Thymus (tissue), 11 donors: ENCODE results near the gene TP53I3. TPM values are rescaled to one million over a fixed set of nuclear protein-coding genes. Genes with fewer than 3 reads are reported as not detected.
"Not testable (repeated sequence)": the region's sequence is repeated elsewhere in the genome, so short reads cannot be mapped to it uniquely, and the experiment has no call there.

ENCODE experiments used
- DNase-seq, 9 donors: peaks; one replicate each; pipeline ENCODE4 v3.0.0-alpha.2; 2013; ENCODE audit warnings: low spot score in 9 of 9, low read depth in 6 of 9, missing footprints in 1 of 9
- H3K27ac ChIP-seq, 2 donors: one replicate each; pipeline ENCODE4 v1.5.1; 2013; ENCODE audit warnings: control low read depth in 1 of 2, low read depth in 1 of 2, low read length in 1 of 2, mild to moderate bottlenecking in 1 of 2, moderate library complexity in 1 of 2
- H3K27me3 ChIP-seq, 2 donors: one replicate each; pipeline ENCODE4 v1.5.1; 2013; ENCODE audit warnings: low read length in 1 of 2; ENCODE audit not compliant: control insufficient read depth in 2 of 2, insufficient read depth in 1 of 2
- H3K36me3 ChIP-seq, 2 donors: one replicate each; pipeline ENCODE4 v1.5.1; 2013; ENCODE audit warnings: low read length in 1 of 2, mild to moderate bottlenecking in 1 of 2, moderate library complexity in 1 of 2; ENCODE audit not compliant: control insufficient read depth in 2 of 2, insufficient read depth in 2 of 2
- H3K4me1 ChIP-seq, 2 donors: one replicate each; pipeline ENCODE4 v1.5.1; 2013; ENCODE audit warnings: low read length in 2 of 2; ENCODE audit not compliant: control insufficient read depth in 2 of 2, insufficient read depth in 2 of 2
- H3K4me3 ChIP-seq, 2 donors: one replicate each; pipeline ENCODE4 v1.5.1; 2013; ENCODE audit warnings: low read length in 2 of 2, control low read depth in 1 of 2, mild to moderate bottlenecking in 1 of 2
- H3K9me3 ChIP-seq, 2 donors: one replicate each; pipeline ENCODE4 v1.5.1; 2013; ENCODE audit warnings: low read length in 1 of 2, mild to moderate bottlenecking in 1 of 2; ENCODE audit not compliant: control insufficient read depth in 2 of 2, insufficient read depth in 1 of 2
- WGBS: extraction: QIAGEN DNeasy Blood & Tissue Kit; methylation state at CpG from one replicate; pipeline ENCODE4 v1.1.7; 2013; 5-methylcytosine and 5-hydroxymethylcytosine counted together
- polyA plus RNA-seq: library from polyadenylated mRNA; stranded (reverse); fragments of 200-250 nt; gene quantifications from one replicate; pipeline ENCODE4 v1.2.3, GENCODE V29; 2013
- total RNA-seq: library from RNA; stranded (reverse); fragments of 120-200 nt; gene quantifications from one replicate; pipeline ENCODE4 v1.2.4, GENCODE V29; 2013
- donor health status: healthy.

TP53I3 gene
- total and polyA plus RNA-seq, 2 donors, result 30.0 to 31.3 TPM

DNA sequence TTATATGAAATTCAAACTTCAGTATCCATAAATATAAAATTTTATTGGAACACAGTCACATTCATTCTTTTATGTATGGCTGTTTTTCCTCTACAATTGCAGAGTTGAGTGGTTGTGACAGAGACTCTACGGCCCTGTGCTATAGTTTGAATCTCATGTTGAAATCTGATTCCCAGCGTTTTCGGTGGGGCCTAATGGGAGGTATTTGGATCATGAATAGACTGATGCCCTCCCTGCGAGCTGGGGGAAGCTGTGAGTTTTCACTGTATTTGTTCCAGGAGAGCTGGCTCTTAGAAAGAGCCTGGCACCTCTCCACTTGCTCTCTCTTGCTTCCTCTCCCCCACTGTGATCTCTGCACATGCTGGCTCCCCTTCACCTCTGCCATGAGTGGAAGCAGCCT lies 36.8 kb upstream of the TP53I3 start:
- DNase-seq, result no peak
- Histone ChIP-seq H3K9me3 (no peaks in the 10 kb centered on the region), H3K27ac (no peak overlapping the region), H3K4me3 (no peak overlapping the region), H3K36me3 (no peaks in the 10 kb centered on the region), H3K27me3 (peaks cover 0 to 4% of the 10 kb centered on the region in 2 donors), H3K4me1 (peaks cover 4 to 10% of the 10 kb centered on the region in 2 donors)
- 91% methylated on average over 4 of the region's 4 CpGs for WGBS

DNA sequence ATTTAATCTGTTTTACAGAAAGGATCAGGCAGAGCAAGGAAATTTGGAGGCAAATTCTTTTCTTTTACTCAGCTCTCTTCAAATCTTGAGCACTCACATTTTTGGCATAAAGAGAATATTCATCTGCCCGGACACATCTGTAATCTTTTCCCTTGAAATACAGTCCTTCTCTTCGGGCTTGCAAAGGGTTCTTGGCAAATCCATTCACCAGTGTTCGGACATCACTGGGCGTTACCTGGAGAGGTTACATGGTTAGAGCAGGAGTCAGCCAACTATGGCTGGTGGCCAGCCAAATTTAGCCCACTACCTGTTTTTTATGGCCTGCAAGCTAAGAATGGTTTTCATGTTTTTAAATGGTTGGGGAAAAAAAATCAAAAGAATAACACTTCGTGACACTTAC lies 36.4 kb upstream of the TP53I3 start:
- H3K4me1 ChIP-seq, result peaks cover 4 to 10% of the 10 kb centered on the region in 2 donors
- 94% methylated on average over 5 of the region's 5 CpGs for WGBS
- peaks cover 0 to 4% of the 10 kb centered on the region in 2 donors for H3K27me3 ChIP-seq
- H3K4me3 ChIP-seq, result no peak overlapping the region
- no peak for DNase-seq
- no peaks in the 10 kb centered on the region for H3K36me3 ChIP-seq
- no peaks in the 10 kb centered on the region for H3K9me3 ChIP-seq
- no peak overlapping the region for H3K27ac ChIP-seq

DNA sequence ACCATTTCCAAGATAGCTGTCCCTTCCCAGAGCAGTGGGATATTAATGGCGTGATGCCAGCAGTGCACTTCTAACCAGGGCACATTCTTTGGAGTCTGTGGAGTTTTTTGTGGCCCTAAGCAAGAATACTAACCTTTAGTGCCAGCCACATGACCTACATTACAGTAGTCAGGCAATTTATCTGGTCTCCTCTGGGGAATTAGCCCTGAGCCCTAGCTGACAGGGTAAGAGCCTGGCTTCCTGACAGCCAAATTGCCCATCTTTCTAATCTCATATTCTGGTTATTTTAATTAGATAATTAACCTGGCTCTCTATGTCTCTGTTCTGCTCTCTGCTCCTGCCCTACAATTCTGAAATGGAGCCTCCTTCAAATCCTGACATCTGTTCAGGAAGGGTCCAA lies 33.3 kb upstream of the TP53I3 start:
- no peak for DNase-seq
- Histone ChIP-seq H3K36me3 (no peaks in the 10 kb centered on the region), H3K4me1 (peaks cover 0 to 2% of the 10 kb centered on the region in 2 donors), H3K4me3 (no peak overlapping the region), H3K27ac (no peak overlapping the region), H3K27me3 (peaks cover 0 to 1% of the 10 kb centered on the region in 2 donors), H3K9me3 (no peaks in the 10 kb centered on the region)
- 98% methylated on average over 1 of the region's 1 CpG for WGBS

DNA sequence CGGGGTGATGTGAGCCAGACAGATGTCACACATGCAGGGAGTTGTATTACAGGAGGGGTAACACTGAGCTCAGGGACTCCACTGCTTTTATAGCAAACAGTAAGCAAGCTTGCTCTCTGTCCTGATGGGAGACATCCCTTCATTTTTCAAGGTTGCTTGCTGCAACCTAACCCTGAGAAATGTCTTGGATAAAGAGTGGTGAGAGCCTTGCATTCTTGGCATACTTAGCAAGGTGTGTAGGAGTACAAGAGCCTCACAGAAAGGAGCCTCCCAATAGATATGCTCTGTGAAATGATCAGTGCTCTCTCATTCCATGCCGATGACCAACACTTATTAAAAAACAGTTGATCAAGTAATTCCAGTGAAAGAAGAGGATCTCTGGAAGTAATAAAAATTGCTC lies 30.4 kb upstream of the TP53I3 start:
- Histone ChIP-seq H3K27me3 (no peaks in the 10 kb centered on the region), H3K9me3 (no peaks in the 10 kb centered on the region), H3K4me3 (no peak overlapping the region), H3K36me3 (no peaks in the 10 kb centered on the region), H3K27ac (no peak overlapping the region), H3K4me1 (no peaks in the 10 kb centered on the region)
- DNase-seq, result no peak
- 49% methylated on average over 2 of the region's 2 CpGs for WGBS

DNA sequence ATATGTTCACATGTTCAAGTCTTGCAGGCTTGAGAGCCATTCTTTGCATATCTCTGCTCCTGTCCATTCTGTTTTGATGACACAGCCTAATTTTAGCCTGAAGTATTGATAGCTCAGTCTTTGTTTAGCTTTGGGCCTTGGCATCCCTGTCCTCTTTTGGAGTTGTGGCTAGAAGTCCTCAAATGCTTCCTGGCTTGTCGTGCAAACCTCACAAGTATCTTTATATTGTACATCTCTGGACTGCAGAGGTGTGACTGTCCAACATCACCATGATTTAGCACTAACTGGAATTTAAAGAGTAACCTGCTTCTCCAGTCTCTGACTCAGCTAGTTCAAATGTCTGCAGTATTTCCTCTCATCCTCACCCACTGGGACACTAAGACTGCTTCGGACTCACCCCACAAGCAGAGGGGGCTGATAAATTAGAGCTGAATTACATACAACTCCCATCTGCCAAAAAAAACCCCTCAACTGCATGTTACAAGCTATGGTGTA lies 26.8 kb upstream of the TP53I3 start:
- Histone ChIP-seq H3K27me3 (no peaks in the 10 kb centered on the region), H3K36me3 (no peaks in the 10 kb centered on the region), H3K4me3 (no peak overlapping the region), H3K27ac (no peak overlapping the region), H3K4me1 (no peaks in the 10 kb centered on the region), H3K9me3 (peaks cover 0 to under 1% of the 10 kb centered on the region in 2 donors)
- WGBS, result 87% methylated on average over 2 of the region's 2 CpGs
- DNase-seq, result no peak

DNA sequence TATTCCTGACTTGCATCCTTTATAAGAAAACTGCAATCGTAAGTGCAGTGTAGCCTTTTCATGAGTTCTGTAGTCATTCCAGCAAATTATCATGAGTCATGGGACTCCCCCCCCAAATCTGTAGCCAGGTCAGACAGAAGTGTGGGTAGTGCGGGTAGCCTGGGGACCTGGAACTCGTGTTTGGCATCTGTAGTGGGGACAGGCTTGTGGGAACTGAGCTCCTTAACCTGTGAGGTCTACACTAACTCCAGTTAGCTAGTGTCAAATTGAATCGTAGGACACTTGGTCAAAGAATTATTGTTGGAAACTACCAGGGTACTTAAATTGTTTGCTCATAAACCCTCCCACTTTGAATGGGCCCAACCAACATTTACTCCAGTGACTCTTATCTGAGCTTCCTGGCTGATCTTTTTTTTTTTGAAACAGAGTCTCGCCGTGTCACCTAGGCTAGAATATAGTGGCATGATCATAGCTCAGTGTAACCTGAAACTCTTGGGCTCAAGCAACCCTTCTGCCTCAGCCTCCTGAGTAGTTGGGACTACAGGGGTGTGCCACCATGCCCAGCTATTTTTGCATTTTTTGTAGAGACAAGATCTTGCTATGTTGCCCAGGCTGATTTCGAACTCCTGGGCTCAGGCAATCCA lies 26.1 kb upstream of the TP53I3 start:
- Histone ChIP-seq H3K4me3 (no peak overlapping the region), H3K27me3 (no peaks in the 10 kb centered on the region), H3K36me3 (no peaks in the 10 kb centered on the region), H3K4me1 (no peaks in the 10 kb centered on the region), H3K9me3 (peaks cover 0 to 3% of the 10 kb centered on the region in 2 donors), H3K27ac (no peak overlapping the region)
- DNase-seq, result no peak
- WGBS, result 96% methylated on average over 7 of the region's 7 CpGs

DNA sequence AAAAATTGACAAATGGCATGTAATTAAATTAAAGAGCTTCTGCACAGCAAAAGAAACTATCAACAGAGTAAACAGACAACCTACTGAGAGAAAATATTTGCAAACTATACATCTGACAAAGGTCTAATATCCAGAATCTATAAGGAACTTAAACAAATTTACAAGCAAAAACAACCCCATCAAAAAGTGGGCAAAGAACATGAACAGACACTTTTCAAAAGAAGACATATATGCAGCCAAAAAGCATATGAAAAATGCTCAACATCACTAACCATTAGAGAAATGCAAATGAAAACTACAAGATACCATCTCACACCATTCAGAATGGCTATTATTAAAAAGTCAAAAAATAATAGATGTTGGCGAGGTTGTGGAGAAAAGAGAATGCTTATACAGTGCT lies 24.8 kb upstream of the TP53I3 start:
- not testable (repeated sequence) for H3K9me3 ChIP-seq, H3K27me3 ChIP-seq, H3K4me3 ChIP-seq, DNase-seq, H3K36me3 ChIP-seq, H3K27ac ChIP-seq, H3K4me1 ChIP-seq
- 97% methylated on average over 1 of the region's 1 CpG for WGBS

DNA sequence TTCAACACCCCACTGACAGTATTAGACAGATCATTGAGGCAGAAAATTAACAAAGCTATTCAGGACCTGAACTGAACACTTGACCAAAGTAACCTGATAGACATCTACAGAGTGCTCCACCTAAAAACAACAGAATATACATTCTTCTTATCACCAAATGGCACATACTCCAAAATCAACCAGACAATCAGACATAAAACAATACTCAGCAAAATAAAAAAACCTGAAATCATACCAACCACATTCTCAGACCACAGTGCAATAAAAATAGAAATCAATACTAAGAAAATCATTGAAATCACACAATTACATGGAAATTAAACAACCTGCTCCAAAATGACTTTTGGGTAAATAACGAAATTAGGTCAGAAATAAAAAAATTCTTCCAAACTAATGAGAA lies 22.7 kb upstream of the TP53I3 start:
- Histone ChIP-seq H3K4me1 (no peaks in the 10 kb centered on the region), H3K27ac (no peak overlapping the region), H3K27me3 (no peaks in the 10 kb centered on the region), H3K4me3 (no peak overlapping the region), H3K36me3 (no peaks in the 10 kb centered on the region), H3K9me3 (peaks cover 0 to 3% of the 10 kb centered on the region in 2 donors)
- no peak for DNase-seq
- 51% methylated on average over 1 of the region's 1 CpG for WGBS

DNA sequence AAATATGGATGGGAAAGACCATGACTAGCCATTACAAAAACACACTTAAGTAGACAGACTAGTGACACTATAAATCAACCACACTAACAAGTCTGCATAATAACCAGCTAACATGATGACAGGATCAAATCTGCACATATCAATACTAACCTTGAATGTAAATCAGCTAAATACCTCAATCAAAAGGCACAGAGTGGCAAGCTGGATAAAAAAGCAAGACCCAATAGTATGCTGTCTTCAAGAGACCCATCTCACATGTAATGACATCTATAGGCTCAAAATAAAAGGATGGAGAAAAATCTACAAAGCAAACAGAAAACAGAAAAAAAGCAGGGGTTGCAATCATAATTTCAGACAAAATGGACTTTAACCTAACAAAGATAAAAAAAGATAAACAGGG lies 22.2 kb upstream of the TP53I3 start:
- Histone ChIP-seq H3K36me3 (no peaks in the 10 kb centered on the region), H3K27ac (no peak overlapping the region), H3K27me3 (no peaks in the 10 kb centered on the region), H3K9me3 (peaks cover 0 to 3% of the 10 kb centered on the region in 2 donors), H3K4me1 (no peaks in the 10 kb centered on the region), H3K4me3 (no peak overlapping the region)
- DNase-seq, result no peak
